IPS-NIHi7 (cell line): Measurements from ENCODE around the gene PTGFR.

ENCODE experiments used
- DNase-seq: peaks from one replicate; pipeline ENCODE4 v3.0.0; 2012; ENCODE audit warnings: mixed read lengths; ENCODE audit errors: extremely low spot score

PTGFR gene

DNA sequence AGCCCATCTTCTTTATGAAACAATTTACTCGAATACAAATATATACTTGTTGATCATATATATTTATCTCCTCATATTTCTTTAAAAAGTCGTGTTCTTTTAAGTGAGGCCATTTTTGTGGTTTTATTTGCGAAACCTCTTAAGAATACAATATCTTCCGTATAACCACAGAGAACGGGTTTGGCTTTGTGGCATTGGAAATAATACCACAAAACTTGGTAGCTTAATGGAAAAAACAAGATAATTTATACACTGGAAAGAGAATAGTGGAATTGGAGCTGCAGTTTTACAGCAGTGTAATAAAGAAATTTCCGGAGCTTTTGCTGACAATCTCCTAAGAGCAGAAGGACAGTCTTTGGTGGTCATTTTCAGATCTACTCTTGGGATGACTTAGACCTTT is 29.4 kb downstream of the PTGFR start:
- no peak for DNase-seq

DNA sequence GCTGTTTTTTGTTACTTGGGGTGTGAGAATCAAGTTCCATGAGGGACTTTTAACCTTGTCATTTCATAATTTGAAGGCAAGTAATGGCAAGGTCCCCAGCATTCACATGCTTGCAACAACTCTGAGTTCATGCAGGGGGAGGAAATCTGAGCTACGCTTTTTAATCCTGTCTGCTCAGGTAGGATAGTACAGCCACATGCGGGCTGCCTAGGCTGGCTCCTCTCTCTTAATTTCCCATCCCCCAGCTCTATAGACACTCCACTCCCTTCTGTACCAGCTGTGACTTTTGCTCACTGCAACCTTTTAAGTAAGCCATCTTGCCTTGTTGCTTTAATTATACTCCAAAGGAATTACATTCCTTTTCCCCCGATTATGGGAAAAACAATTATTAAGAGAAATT is 30.1 kb downstream of the PTGFR start:
- no peak for DNase-seq

GRCh38 chr1:78522136-78522535 is 31.4 kb downstream of the PTGFR start:
- no peak for DNase-seq

- no peak for DNase-seq
Measured at GRCh38 chr1:78526496-78526895, 35.7 kb downstream of the PTGFR start.

DNA sequence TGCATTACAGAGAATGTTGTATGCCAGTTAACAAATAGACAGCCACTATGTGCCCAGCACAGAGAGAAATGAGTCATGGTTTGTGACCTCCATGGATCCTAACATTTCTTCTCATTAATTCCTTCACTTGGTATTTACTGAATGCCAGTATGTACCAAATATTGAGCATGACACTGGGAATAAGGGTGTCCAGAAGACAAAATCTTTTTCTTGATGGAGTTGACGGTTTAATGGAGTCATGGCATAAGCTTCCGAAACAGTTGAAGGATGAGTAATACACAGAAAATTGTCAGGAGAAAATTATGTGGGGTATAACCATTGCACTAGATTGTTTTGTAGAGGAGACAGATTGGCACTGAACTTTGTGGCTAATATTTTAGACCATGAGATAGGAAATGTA is 36.9 kb downstream of the PTGFR start:
- no peak for DNase-seq

DNA sequence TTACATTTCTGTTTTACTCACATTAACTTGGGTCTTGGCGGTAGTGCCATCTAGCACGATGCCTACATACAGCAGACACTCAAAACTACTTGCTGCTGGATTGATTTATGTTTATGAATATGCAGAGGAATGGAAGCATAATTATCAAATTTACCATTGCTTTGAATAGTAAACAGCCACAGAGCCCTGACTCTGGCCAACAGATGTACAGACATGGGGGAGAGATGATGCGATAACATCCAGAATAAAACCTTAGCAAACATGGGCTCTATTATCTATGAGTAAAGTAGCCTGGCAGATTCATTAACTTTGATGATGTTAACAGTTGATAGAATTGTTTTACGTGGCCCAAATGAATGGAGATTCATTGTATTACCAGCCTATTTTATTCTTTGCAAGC is 42.8 kb downstream of the PTGFR start:
- no peak for DNase-seq

GRCh38 chr1:78535286-78535685 is 44.5 kb downstream of the PTGFR start:
- DNase-seq: no peak

DNA sequence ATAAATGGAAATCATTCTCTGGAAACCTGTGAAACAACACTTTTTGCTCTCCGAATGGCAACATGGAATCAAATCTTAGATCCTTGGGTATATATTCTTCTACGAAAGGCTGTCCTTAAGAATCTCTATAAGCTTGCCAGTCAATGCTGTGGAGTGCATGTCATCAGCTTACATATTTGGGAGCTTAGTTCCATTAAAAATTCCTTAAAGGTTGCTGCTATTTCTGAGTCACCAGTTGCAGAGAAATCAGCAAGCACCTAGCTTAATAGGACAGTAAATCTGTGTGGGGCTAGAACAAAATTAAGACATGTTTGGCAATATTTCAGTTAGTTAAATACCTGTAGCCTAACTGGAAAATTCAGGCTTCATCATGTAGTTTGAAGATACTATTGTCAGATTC is 45.7 kb downstream of the PTGFR start:
- DNase-seq: no peak

- no peak for DNase-seq
Measured at GRCh38 chr1:78540048-78540447, 49.3 kb downstream of the PTGFR start.

GRCh38 chr1:78541479-78541878 is 50.7 kb downstream of the PTGFR start:
- DNase-seq: no peak

GRCh38 chr1:78543941-78544643 is 53.3 kb downstream of the PTGFR start:
- DNase-seq: no peak

DNA sequence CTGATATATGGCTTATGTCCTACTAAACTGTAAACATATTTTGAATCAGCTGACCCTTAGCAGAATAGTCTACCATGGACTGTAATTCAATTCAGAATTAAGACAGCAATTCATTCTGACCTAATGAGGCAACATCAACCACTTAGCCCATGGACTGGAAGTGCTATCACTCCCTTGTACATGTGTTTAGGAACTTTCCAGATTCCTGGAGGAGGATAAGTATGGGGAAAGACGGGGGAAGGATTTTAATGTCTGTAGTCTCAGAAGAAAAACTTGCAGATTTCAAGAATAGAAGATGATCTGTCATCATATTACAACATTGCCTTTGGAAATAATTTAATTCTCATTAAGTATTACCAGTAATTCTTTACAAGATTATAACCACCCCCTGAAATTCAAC is 56.3 kb downstream of the PTGFR start:
- DNase-seq: no peak

GRCh38 chr1:78549331-78549730 is 58.6 kb downstream of the PTGFR start:
- no peak for DNase-seq

DNA sequence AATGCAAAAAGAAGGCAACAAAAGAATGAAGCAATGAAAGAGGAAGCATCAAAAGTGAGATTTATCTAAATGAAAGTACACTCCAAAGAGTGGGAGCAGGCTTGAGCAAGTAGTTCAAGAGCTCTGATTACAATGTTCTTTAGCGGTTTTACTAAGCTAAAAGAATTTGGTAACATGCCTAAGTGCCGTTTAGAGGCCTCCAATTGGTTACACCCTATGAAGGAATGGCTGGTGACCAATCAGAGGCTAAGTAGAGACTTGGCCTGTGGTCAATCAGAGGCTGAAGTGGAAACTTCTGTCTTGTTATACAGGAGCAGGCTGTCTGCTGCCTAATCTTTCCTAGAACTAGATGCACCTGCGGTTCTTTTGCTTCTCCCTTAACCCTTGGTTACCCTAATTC is 59.1 kb downstream of the PTGFR start:
- DNase-seq: no peak

- peak; percentile 50 for DNase-seq
Measured at GRCh38 chr1:78553859-78554258, 63.1 kb downstream of the PTGFR start.

DNA sequence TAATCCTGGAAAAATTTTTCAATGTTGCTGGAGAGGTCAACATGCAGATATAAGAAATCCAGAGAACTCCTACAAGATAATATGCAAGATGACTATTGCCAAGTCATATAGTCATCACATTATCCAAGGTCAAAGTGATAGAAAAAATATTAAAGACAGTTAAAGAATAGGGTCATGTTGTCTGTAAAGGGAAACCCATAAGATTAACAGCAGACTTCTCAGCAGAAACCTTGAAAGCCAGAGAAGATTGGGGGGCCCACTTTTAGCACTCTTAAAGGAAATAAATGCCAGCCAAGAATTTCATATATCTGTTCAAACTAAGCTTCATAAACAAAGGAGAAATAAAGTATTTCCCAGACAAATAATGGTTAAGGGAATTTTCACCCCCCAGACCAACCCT is 64.1 kb downstream of the PTGFR start:
- no peak for DNase-seq

GRCh38 chr1:78559680-78560079 is 68.9 kb downstream of the PTGFR start:
- DNase-seq: no peak

GRCh38 chr1:78560811-78561210 is 70.0 kb downstream of the PTGFR start:
- DNase-seq: no peak

DNA sequence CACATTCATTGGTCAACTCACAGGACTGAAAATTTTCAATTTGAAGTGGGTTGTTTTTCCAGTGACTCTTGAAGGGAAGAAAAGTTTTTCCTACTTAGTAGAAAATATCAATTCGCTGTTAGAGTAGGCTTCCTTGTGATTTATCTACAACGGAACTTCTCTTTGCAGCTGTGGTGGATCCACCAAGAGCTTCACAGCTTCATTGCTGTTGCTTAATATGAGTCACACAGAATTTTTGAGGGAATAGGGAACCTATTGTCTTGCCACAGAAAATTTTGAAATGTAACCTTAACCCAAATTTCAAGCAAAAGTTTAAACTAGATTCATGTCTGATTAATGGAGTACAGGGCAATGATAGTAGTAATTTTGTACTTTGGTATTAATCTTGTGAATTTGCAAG is 71.1 kb downstream of the PTGFR start:
- DNase-seq: no peak

GRCh38 chr1:78565393-78565792 is 74.6 kb downstream of the PTGFR start:
- no peak for DNase-seq

GRCh38 chr1:78570539-78570938 is 79.8 kb downstream of the PTGFR start:
- peak; percentile 18 for DNase-seq

- DNase-seq: no peak
Measured at GRCh38 chr1:78577257-78578100, 86.7 kb downstream of the PTGFR start.

DNA sequence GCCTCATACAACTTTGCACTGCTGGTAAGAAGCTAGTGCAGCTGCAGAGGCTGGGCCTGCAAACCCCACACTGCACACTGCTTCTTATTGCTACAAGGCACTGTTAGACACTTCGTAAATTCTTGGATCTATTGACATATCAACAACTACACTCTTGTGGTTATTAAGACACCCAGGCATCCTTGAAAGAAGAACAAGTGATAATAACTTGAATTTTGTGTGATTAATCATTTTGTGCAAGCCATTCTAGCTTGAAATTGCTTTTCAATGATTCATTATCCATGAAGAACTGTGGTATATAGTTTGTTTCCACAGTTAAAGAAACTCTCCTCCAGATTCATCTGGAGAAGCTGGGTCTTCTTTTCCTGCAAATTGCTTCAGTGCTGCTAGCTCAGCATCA is 95.8 kb downstream of the PTGFR start:
- no peak for DNase-seq
